Heart right ventricle (tissue), 16 donors: ENCODE results near the gene CNKSR1. TPM values are rescaled to one million over a fixed set of nuclear protein-coding genes. Genes with fewer than 3 reads are reported as not detected.

Source experiments
- ATAC-seq, 8 donors: fragments of 200-7000 bp; cut with Tn5 transposase; one replicate each; pipeline ENCODE4 v1.9.1; 2020; ENCODE audit warnings: mild to moderate bottlenecking in 8 of 8, moderate library complexity in 8 of 8, moderate number of reproducible peaks in 1 of 8
- DNase-seq, 2 donors: peaks; one replicate each; pipeline ENCODE4 v3.0.0-alpha.2; 2020
- H3K27ac ChIP-seq, 10 donors: fragments of 200-600 bp; sonication (generic) in 2 of 10; one replicate each; pipeline versions ENCODE4 v1.5.0 to v1.8.0; 2020 to 2022; ENCODE audit warnings: mild to moderate bottlenecking in 3 of 10
- H3K27me3 ChIP-seq, 7 donors: fragments of 200-600 bp; one replicate each; pipeline ENCODE4 v1.8.0; 2021 to 2022; ENCODE audit warnings: mild to moderate bottlenecking in 2 of 7
- H3K36me3 ChIP-seq, 9 donors: fragments of 200-600 bp; sonication (generic) in 1 of 9; one replicate each; pipeline versions ENCODE4 v1.5.0 to v1.8.0; 2020 to 2022; ENCODE audit warnings: mild to moderate bottlenecking in 2 of 9
- H3K4me1 ChIP-seq, 9 donors: fragments of 200-600 bp; sonication (generic) in 1 of 9; one replicate each; pipeline versions ENCODE4 v1.5.0 to v1.8.0; 2020 to 2022; ENCODE audit warnings: mild to moderate bottlenecking in 4 of 9
- H3K4me3 ChIP-seq, 10 donors: fragments of 200-600 bp; sonication (generic) in 2 of 10; one replicate each; pipeline versions ENCODE4 v1.5.0 to v1.8.0; 2020 to 2022; ENCODE audit warnings: mild to moderate bottlenecking in 7 of 10, moderate library complexity in 2 of 10
- H3K9me3 ChIP-seq, 11 donors: fragments of 200-600 bp in 10 of 11; sonication (generic) in 2 of 11; one replicate each; pipeline versions ENCODE4 v1.5.0 to v1.8.0; 2013 to 2022; ENCODE audit warnings: mild to moderate bottlenecking in 2 of 11, control low read depth in 1 of 11, moderate library complexity in 1 of 11
- WGBS, 2 donors: extraction: QIAGEN DNeasy Blood & Tissue Kit; methylation state at CpG; one replicate each; pipeline ENCODE4 v1.1.7; 2013; ENCODE audit warnings: inconsistent platforms in 1 of 2; 5-methylcytosine and 5-hydroxymethylcytosine counted together
- intact Hi-C, 10 donors: fragments of 100-400 bp; cut with DNase I; formaldehyde crosslinking; loops; one replicate each; pipeline versions ENCODE4 v1.11.1 to v1.14.2; 2022
- long read RNA-seq, 3 donors: library from polyadenylated mRNA; unstranded; transcript quantifications; one replicate each; pipeline ENCODE4 v2.0.0, GENCODE V29; 2020 to 2021
- polyA plus RNA-seq, 2 donors: library from polyadenylated mRNA; stranded (reverse); fragments of 200-250 nt; gene quantifications; one replicate each; pipeline ENCODE4 v1.2.3, GENCODE V29; 2013
- total RNA-seq, 10 donors: library from RNA; stranded (reverse); fragmentation: NEBNext Ultra II Directional in 3 of 10; extraction: Animal tissue kit (Norgen Biotek cat#: 25700) in 3 of 10; gene quantifications; one replicate each; pipeline versions ENCODE4 v1.2.1 to v1.2.4, GENCODE V29; 2021 to 2023
- TF ChIP-seq, protein P1 (sequence below), 9 donors: fragments of 200-600 bp; sonication (generic) in 2 of 9; IDR thresholded peaks; one replicate each; pipeline versions ENCODE4 v1.5.0 to v1.8.0; 2021 to 2022; ENCODE audit warnings: antibody characterized with exemption in 9 of 9, mild to moderate bottlenecking in 5 of 9, moderate library complexity in 1 of 9
- donor health status: Arrhythmogenic right ventricular cardiomyopathy.
- donor health status: ischemic (EF 13 %, LVEDD 7.1; RV severe dilation, severe dysfunction).
- donor health status: healthy with polysubstance abuse.
- donor health status: DM: no; HTN: yes; CAD: no.
- donor health status: DM: no; HTN: no; CAD: no.
- donor health status: ischemic (EF 25% LVEDD 6.9; RV normal size, moderate dysfunction).
- donor health status: ischemic (EF 25% LVEDD 5.7; RV mildly dilated, moderate dysfunction).
- donor health status: healthy.
- donor health status: DM: yes; HTN: yes; CAD: no.
- donor health status: Ischemic cardiomyopathy.
- donor health status: ischemic (EF 35%, LVEDD 5.7; RV mildly dilated, moderate dysfunction).
- donor health status: nonischemic (EF 11% LVEDD 7.7; RV severe dilation, severe dysfunction).
- donor health status: DM: yes; HTN: yes; CAD: no.
- donor health status: PGD.
- donor health status: ischemic (EF 29% LVEDD 5.4; RV normal size, mild dysfunction).
- donor health status: nonischemic (EF 23%, LVEDD 6.1; RV moderate dilation, normal function).

Gene CNKSR1, protein sequence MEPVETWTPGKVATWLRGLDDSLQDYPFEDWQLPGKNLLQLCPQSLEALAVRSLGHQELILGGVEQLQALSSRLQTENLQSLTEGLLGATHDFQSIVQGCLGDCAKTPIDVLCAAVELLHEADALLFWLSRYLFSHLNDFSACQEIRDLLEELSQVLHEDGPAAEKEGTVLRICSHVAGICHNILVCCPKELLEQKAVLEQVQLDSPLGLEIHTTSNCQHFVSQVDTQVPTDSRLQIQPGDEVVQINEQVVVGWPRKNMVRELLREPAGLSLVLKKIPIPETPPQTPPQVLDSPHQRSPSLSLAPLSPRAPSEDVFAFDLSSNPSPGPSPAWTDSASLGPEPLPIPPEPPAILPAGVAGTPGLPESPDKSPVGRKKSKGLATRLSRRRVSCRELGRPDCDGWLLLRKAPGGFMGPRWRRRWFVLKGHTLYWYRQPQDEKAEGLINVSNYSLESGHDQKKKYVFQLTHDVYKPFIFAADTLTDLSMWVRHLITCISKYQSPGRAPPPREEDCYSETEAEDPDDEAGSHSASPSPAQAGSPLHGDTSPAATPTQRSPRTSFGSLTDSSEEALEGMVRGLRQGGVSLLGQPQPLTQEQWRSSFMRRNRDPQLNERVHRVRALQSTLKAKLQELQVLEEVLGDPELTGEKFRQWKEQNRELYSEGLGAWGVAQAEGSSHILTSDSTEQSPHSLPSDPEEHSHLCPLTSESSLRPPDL
- total RNA-seq (1 to 10 TPM in 9 of 10 donors, under 1 TPM in 1; 0.93 to 6.3 (median 2.1) TPM), polyA plus RNA-seq (1 to 10 TPM in 1 of 2 donors, under 1 TPM in 1; 0.84 to 5.7 TPM)
- long read RNA-seq, donor 1 = 0 reads
- long read RNA-seq, donor 2, partial matches to known transcripts = 1 of 2 reads
- long read RNA-seq, donor 2, other reads (novel, unspliced or antisense) = 1 of 2 reads
- long read RNA-seq, donor 3 = 0 reads

DNA sequence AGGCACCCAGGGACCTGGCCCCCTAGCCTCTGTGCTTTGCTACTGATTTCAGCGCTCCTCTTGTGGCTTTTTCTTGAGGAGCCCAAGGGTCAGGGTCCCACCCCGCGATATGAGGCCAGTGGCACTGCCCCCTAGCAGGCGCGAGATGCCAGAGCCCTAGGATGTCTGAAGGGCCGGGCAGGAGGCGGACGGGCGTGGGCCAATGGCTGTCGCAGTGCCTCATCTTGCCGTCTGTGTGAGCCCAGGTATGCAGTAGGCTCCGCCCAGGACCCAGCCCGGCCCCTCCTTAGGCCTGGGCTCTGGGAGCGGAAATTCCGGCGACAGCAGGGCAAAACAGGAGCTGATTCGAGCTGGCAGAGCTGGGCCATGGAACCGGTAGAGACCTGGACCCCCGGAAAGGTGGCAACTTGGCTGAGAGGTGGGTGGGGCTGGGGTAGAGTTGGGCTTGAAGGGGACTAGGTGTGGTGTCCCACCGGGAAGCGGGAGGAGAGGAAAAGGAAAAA lies at the start of gene CNKSR1:
Gene CNKSR1, plus strand, starts transcription at position 310 of the 503 bp plus-strand sequence. Its CDS starts 57 bp downstream, at position 367.
- DNase-seq = no peak
- H3K4me3 ChIP-seq = no peak within 1 kb of the TSS
- no peaks in the 10 kb centered on the region for H3K9me3 ChIP-seq
- H3K27ac ChIP-seq = no peak within 1 kb of the TSS
- H3K36me3 ChIP-seq = no peaks in the 10 kb centered on the region
- intact Hi-C loops = loop anchor here in 3 of 10 donors (10.0 kb wide), 4 partner anchors 48 to 148 kb away; partner anchors contain the start of genes CD52 (in 1 of the 3) and CEP85 (in 1 of the 3)
- H3K27me3 ChIP-seq = no peaks in the 10 kb centered on the region
- peaks cover 0 to 6% (median 0%) of the 10 kb centered on the region in 9 donors for H3K4me1 ChIP-seq
- TF ChIP-seq, protein P1, sequence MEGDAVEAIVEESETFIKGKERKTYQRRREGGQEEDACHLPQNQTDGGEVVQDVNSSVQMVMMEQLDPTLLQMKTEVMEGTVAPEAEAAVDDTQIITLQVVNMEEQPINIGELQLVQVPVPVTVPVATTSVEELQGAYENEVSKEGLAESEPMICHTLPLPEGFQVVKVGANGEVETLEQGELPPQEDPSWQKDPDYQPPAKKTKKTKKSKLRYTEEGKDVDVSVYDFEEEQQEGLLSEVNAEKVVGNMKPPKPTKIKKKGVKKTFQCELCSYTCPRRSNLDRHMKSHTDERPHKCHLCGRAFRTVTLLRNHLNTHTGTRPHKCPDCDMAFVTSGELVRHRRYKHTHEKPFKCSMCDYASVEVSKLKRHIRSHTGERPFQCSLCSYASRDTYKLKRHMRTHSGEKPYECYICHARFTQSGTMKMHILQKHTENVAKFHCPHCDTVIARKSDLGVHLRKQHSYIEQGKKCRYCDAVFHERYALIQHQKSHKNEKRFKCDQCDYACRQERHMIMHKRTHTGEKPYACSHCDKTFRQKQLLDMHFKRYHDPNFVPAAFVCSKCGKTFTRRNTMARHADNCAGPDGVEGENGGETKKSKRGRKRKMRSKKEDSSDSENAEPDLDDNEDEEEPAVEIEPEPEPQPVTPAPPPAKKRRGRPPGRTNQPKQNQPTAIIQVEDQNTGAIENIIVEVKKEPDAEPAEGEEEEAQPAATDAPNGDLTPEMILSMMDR (IDR thresholded peaks at IDR 0.05) = no peak
- WGBS, 2 donors = 40 to 56% methylated on average over 21 of the region's 21 CpGs
- peak in 3 of 8 donors; percentile 34 to 66 (median 52) for ATAC-seq

DNA sequence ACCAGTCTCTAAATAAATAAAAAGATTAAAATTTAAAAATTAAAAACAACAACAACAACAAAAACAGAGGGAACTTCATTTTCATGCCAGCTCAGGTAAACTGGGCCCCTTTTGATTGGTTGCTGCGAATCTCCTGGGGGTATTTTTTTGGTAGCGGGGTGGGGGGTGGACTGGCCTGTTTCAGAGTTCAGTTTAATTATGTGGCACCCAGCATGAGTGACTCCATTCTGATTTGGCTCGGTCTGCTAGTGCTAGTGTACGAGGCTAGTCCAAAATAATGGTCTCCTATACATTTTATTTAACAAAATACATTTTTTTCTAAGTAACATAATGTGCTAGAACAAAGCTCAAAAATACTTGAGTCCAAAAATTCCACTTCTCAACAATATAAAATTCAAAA lies 47.5 kb upstream of the CNKSR1 start:
- H3K9me3 ChIP-seq = peaks cover 0 to 4% (median 0%) of the 10 kb centered on the region in 11 donors
- H3K36me3 ChIP-seq = peaks cover 0 to under 1% (median 0%) of the 10 kb centered on the region in 9 donors
- H3K4me1 ChIP-seq = peaks cover 0 to 36% (median 19%) of the 10 kb centered on the region in 9 donors
- DNase-seq (no peak), ATAC-seq (no peak)
- 93 to 95% methylated on average over 4 of the region's 4 CpGs for WGBS, 2 donors
- TF ChIP-seq, protein P1 (IDR thresholded peaks at IDR 0.05) = no peak
- H3K4me3 ChIP-seq = no peak overlapping the region
- no peak overlapping the region for H3K27ac ChIP-seq
- no peaks in the 10 kb centered on the region for H3K27me3 ChIP-seq
- intact Hi-C loops = no loop called here

DNA sequence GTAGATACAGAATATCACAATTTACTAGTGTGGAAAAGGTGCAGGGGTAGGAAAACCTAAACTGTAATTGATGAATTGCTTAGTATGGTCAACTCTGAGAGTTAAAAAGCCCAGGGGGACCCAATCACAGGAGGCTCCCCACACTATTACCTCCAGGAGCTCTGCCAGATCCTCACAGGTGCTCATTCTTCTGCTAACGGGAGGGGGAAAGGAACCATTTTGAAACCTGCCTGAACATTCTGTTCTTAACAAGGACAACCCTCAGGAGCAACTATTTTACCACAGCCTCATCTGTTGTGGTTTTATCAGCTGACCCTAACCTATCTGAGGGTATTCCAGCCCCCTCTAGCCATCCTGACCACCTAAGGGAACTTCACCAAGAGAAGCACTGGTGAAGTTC lies 46.6 kb upstream of the CNKSR1 start:
- intact Hi-C loops = no loop called here
- TF ChIP-seq, protein P1 (IDR thresholded peaks at IDR 0.05) = no peak
- Histone ChIP-seq H3K36me3 (no peaks in the 10 kb centered on the region), H3K4me3 (no peak overlapping the region), H3K27me3 (no peaks in the 10 kb centered on the region), H3K27ac (no peak overlapping the region), H3K9me3 (peaks cover 0 to 10% (median 0%) of the 10 kb centered on the region in 11 donors), H3K4me1 (peaks cover 0 to 27% (median 17%) of the 10 kb centered on the region in 9 donors)
- DNase-seq (no peak), ATAC-seq (no peak)
- 68 to 74% methylated on average over 1 of the region's 1 CpG for WGBS, 2 donors
